Mesenchymal stem cell (in vitro differentiated cells and primary cell): Measurements from ENCODE around the gene CAMK1G.

Experiments used
- DNase-seq: peaks from one replicate; pipeline ENCODE4 v3.0.0-alpha.2; 2013
- H2AFZ ChIP-seq: one replicate; pipeline ENCODE4 v1.6.1; 2013; ENCODE audit warnings: low read depth, mild to moderate bottlenecking, control low read depth, inconsistent platforms, low read length, moderate library complexity
- H2AK5ac ChIP-seq: 2 replicates; pipeline ENCODE4 v1.6.1; 2013; ENCODE audit warnings: low read length, moderate library complexity, mild to moderate bottlenecking, inconsistent platforms; ENCODE audit not compliant: severe bottlenecking
- H2BK120ac ChIP-seq: one replicate; pipeline ENCODE4 v1.6.1; 2013; ENCODE audit warnings: low read depth, mild to moderate bottlenecking, inconsistent platforms, low read length, moderate library complexity
- H2BK12ac ChIP-seq, 2 experiments: one replicate each; pipeline ENCODE4 v1.6.1; 2013; ENCODE audit warnings: inconsistent platforms in 2 of 2, low read length in 2 of 2, mild to moderate bottlenecking in 2 of 2, moderate library complexity in 2 of 2, control low read depth in 1 of 2
- H2BK15ac ChIP-seq: one replicate; pipeline ENCODE4 v1.6.1; 2013; ENCODE audit warnings: mild to moderate bottlenecking, low read depth, inconsistent platforms; ENCODE audit not compliant: poor library complexity, severe bottlenecking
- H2BK5ac ChIP-seq: 2 replicates; pipeline ENCODE4 v1.6.1; 2013; ENCODE audit warnings: low read depth, mild to moderate bottlenecking, low read length, control low read depth, inconsistent platforms; ENCODE audit not compliant: poor library complexity, severe bottlenecking
- H3K14ac ChIP-seq, 2 experiments: one replicate each; pipeline ENCODE4 v1.6.1; 2013; ENCODE audit warnings: inconsistent platforms in 2 of 2, low read length in 2 of 2, control low read depth in 1 of 2, mild to moderate bottlenecking in 1 of 2, moderate library complexity in 1 of 2
- H3K18ac ChIP-seq, 2 experiments: one replicate each; pipeline ENCODE4 v1.6.1; 2013; ENCODE audit warnings: inconsistent platforms in 2 of 2, low read length in 2 of 2, control low read depth in 1 of 2, low read depth in 1 of 2, mild to moderate bottlenecking in 1 of 2
- H3K23ac ChIP-seq, 2 experiments: one replicate each; pipeline ENCODE4 v1.6.1; 2013; ENCODE audit warnings: inconsistent platforms in 2 of 2, low read length in 2 of 2, mild to moderate bottlenecking in 2 of 2, moderate library complexity in 2 of 2, control low read depth in 1 of 2
- H3K27ac ChIP-seq: 2 replicates; pipeline ENCODE4 v1.5.1; 2013; ENCODE audit warnings: mild to moderate bottlenecking, moderate library complexity, low read length, control low read depth, inconsistent platforms; ENCODE audit not compliant: poor library complexity, severe bottlenecking
- H3K27me3 ChIP-seq, 2 experiments: 2 replicates each; pipeline versions ENCODE4 v1.6.1 to v1.7.0; 2013; ENCODE audit warnings: low read length in 2 of 2, mild to moderate bottlenecking in 2 of 2, moderate library complexity in 2 of 2, control low read depth in 1 of 2, inconsistent platforms in 1 of 2; ENCODE audit not compliant: control insufficient read depth in 1 of 2, insufficient read depth in 1 of 2
- H3K36me3 ChIP-seq, 2 experiments: 2 replicates each; pipeline versions ENCODE4 v1.6.1 to v1.7.0; 2013; ENCODE audit warnings: low read length in 2 of 2, control low read depth in 1 of 2, inconsistent platforms in 1 of 2, low read depth in 1 of 2, mild to moderate bottlenecking in 1 of 2; ENCODE audit not compliant: insufficient read depth in 2 of 2, control insufficient read depth in 1 of 2
- H3K4ac ChIP-seq, 2 experiments: one replicate each; pipeline ENCODE4 v1.6.1; 2013; ENCODE audit warnings: inconsistent platforms in 2 of 2, low read length in 2 of 2, mild to moderate bottlenecking in 2 of 2, moderate library complexity in 2 of 2, control low read depth in 1 of 2, low read depth in 1 of 2
- H3K4me1 ChIP-seq: 2 replicates; pipeline ENCODE4 v1.6.1; 2013; ENCODE audit warnings: low read depth, low read length, control low read depth; ENCODE audit not compliant: control insufficient read depth, insufficient read depth
- H3K4me2 ChIP-seq: 2 replicates; pipeline ENCODE4 v1.6.1; 2013; ENCODE audit warnings: low read length, mild to moderate bottlenecking, inconsistent platforms; ENCODE audit not compliant: poor library complexity, severe bottlenecking
- H3K4me3 ChIP-seq, 2 experiments: 2 replicates each; pipeline versions ENCODE4 v1.5.1 to v1.7.0; 2013; ENCODE audit warnings: low read length in 2 of 2, mild to moderate bottlenecking in 2 of 2, control low read depth in 1 of 2, low read depth in 1 of 2; ENCODE audit not compliant: insufficient read depth in 1 of 2
- H3K79me1 ChIP-seq: replicated peaks from 2 replicates; pipeline ENCODE4 v1.6.1; 2013; ENCODE audit warnings: mild to moderate bottlenecking, control low read depth, low read length, inconsistent platforms; ENCODE audit not compliant: poor library complexity, severe bottlenecking
- H3K9ac ChIP-seq: 2 replicates; pipeline ENCODE4 v1.7.0; 2013; ENCODE audit warnings: mild to moderate bottlenecking, low read length, moderate library complexity
- H3K9me3 ChIP-seq: 2 replicates; pipeline ENCODE4 v1.7.0; 2013; ENCODE audit warnings: mild to moderate bottlenecking, low read length; ENCODE audit not compliant: control insufficient read depth
- H4K8ac ChIP-seq: one replicate; pipeline ENCODE4 v1.6.1; 2013; ENCODE audit warnings: inconsistent platforms, mild to moderate bottlenecking, low read length, moderate library complexity
- H4K91ac ChIP-seq: one replicate; pipeline ENCODE4 v1.6.1; 2013; ENCODE audit warnings: mild to moderate bottlenecking, low read length, inconsistent platforms
- WGBS: methylation state at CpG from one replicate; pipeline ENCODE4 v1.1.7; 2013; ENCODE audit warnings: mixed read lengths; 5-methylcytosine and 5-hydroxymethylcytosine counted together

CAMK1G gene

GRCh38 chr1:209610631-209610905, 27.1 kb downstream of the CAMK1G start:
- Histone ChIP-seq H2AK5ac (no peak overlapping the region), H4K91ac (no peak overlapping the region), H4K8ac (no peak overlapping the region), H3K4ac (no peak overlapping the region), H2BK120ac (no peak overlapping the region), H3K9ac (no peak overlapping the region), H3K27ac (no peak overlapping the region), H3K4me1 (peaks cover 5% of the 10 kb centered on the region), H3K36me3 (peaks cover 4 to 11% of the 10 kb centered on the region in 2 experiments), H3K14ac (no peak overlapping the region), H3K9me3 (no peaks in the 10 kb centered on the region), H2BK12ac (no peak overlapping the region), H2BK5ac (no peak overlapping the region), H3K23ac (no peak overlapping the region), H3K18ac (no peak overlapping the region), H3K27me3 (peaks cover 0 to 19% of the 10 kb centered on the region in 2 experiments), H3K4me2 (no peak overlapping the region), H3K79me1 (no peaks in the 10 kb centered on the region), H2BK15ac (no peak overlapping the region), H3K4me3 (no peak overlapping the region), H2AFZ (no peak overlapping the region)
- 88% methylated on average over 3 of the region's 3 CpGs for WGBS
- no peak for DNase-seq

DNA sequence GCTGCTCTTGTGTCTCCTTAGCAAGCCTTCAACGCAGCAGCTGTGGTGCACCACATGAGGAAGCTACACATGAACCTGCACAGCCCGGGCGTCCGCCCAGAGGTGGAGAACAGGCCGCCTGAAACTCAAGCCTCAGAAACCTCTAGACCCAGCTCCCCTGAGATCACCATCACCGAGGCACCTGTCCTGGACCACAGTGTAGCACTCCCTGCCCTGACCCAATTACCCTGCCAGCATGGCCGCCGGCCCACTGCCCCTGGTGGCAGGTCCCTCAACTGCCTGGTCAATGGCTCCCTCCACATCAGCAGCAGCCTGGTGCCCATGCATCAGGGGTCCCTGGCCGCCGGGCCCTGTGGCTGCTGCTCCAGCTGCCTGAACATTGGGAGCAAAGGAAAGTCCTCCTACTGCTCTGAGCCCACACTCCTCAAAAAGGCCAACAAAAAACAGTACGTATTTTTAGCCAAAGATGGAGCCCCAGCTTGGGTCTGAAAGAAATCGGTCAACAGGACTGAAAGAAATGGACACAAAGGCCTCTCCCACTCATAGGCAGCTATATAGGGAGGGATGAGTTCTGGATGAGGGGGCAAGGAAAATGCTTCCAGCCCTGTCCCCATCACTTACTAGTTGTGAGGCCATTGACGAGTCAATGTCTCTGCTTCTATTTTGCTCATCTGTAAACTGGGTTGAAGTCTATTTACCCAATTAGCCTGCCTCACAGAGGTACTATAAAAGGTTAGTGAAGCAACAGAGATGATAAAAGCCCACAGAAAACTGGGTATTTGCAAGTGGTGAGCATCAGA, 28.5 kb downstream of the CAMK1G start:
- no peak overlapping the region for H4K91ac ChIP-seq
- H2BK12ac ChIP-seq = no peak overlapping the region
- H2AK5ac ChIP-seq = no peak overlapping the region
- no peak overlapping the region for H2BK5ac ChIP-seq
- no peaks in the 10 kb centered on the region for H3K79me1 ChIP-seq
- peaks cover 0 to 9% of the 10 kb centered on the region in 2 experiments for H3K27me3 ChIP-seq
- no peak for DNase-seq
- H2BK15ac ChIP-seq = no peak overlapping the region
- H3K9me3 ChIP-seq = no peaks in the 10 kb centered on the region
- no peak overlapping the region for H3K4me2 ChIP-seq
- no peak overlapping the region for H4K8ac ChIP-seq
- H2AFZ ChIP-seq = no peak overlapping the region
- no peak overlapping the region for H3K23ac ChIP-seq
- H3K27ac ChIP-seq = no peak overlapping the region
- H3K4me1 ChIP-seq = peaks cover 5% of the 10 kb centered on the region
- no peak overlapping the region for H3K4me3 ChIP-seq
- peaks cover 4 to 15% of the 10 kb centered on the region in 2 experiments for H3K36me3 ChIP-seq
- 93% methylated on average over 11 of the region's 13 CpGs for WGBS
- H2BK120ac ChIP-seq = no peak overlapping the region
- H3K4ac ChIP-seq = no peak overlapping the region
- no peak overlapping the region for H3K18ac ChIP-seq
- no peak overlapping the region for H3K14ac ChIP-seq
- no peak overlapping the region for H3K9ac ChIP-seq

DNA sequence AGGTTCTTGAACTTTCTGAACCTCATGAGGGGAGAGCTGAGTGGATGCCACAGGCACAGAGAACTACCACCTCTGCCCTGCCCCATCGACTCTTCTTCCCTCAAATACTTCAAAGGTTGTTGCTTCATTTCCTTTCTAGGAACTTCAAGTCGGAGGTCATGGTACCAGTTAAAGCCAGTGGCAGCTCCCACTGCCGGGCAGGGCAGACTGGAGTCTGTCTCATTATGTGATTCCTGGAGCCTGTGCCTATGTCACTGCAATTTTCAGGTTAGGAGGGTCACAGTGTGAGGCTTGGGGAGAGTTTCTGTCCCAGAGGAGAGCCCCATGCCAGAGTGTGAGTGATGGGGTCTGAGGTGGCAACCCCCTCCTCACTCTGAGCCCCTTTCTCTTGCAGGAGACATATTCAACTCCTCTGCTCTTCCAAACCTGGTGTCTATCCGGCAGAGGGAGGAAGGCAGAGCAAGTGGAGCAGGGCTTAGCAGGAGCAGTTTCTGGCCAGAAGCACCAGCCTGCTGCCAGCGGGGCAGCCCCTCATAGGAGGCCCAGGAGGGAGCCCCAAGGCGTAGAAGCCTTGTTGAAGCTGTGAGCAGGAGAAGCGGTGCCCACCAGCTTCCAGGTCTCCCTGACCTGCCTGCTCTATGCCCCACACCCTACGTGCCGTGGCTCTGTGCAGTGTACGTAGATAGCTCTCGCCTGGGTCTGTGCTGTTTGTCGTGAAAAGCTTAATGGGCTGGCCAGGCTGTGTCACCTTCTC, 29.3 kb downstream of the CAMK1G start:
- Histone ChIP-seq H2BK12ac (peak overlapping the region in 1 of 2 experiments; percentile 15), H3K9ac (no peak overlapping the region), H3K4me2 (no peak overlapping the region), H3K36me3 (peaks cover 8 to 20% of the 10 kb centered on the region in 2 experiments), H4K91ac (no peak overlapping the region), H3K4me3 (no peak overlapping the region), H2BK15ac (no peak overlapping the region), H3K27me3 (peaks cover 0 to 9% of the 10 kb centered on the region in 2 experiments), H3K14ac (no peak overlapping the region), H3K4me1 (no peaks in the 10 kb centered on the region), H3K4ac (no peak overlapping the region), H3K9me3 (no peaks in the 10 kb centered on the region), H2BK5ac (no peak overlapping the region), H3K18ac (no peak overlapping the region), H3K79me1 (no peaks in the 10 kb centered on the region), H2AK5ac (no peak overlapping the region), H3K27ac (no peak overlapping the region), H4K8ac (no peak overlapping the region), H2BK120ac (no peak overlapping the region), H3K23ac (no peak overlapping the region), H2AFZ (no peak overlapping the region)
- DNase-seq = no peak
- 90% methylated on average over 12 of the region's 12 CpGs for WGBS

DNA sequence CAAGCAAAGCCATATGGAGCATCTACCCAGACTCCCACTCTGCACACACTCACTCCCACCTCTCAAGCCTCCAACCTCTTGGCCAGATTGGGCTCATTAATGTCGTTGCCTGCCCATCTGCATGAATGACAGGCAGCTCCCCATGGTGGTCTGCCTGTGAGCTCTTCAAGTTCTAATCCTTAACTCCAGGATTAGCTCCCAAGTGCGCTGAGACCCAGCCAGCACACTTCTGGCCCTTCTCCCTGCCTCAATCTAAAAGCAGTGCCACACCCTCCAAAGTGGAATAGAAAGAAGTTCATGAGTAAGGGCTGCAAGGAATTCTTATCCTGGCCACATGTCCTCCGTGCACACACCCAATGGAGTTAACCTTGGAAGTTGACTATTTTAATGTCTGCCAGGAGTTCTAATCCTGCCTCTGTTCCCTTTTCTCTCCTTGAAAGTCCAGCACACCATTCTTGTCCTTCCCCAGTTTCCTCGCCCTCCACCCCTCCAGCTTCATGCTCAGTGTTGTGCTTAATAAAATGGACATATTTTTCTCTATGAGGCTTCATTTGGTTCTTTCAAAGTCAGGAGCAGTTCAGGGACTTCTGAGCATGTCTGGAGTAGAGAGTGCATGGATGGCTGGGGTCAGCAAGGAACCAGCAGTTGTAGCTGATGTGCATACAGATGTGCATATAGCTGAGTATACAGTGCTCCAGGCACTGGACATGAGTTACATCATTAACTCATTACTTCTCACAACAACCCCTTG, 30.1 kb downstream of the CAMK1G start:
- no peak overlapping the region for H3K4me3 ChIP-seq
- no peaks in the 10 kb centered on the region for H3K4me1 ChIP-seq
- H3K18ac ChIP-seq = no peak overlapping the region
- no peak overlapping the region for H3K27ac ChIP-seq
- no peak for DNase-seq
- H3K9me3 ChIP-seq = no peaks in the 10 kb centered on the region
- no peak overlapping the region for H4K91ac ChIP-seq
- H3K27me3 ChIP-seq = peaks cover 0 to 9% of the 10 kb centered on the region in 2 experiments
- H3K9ac ChIP-seq = no peak overlapping the region
- H2BK5ac ChIP-seq = no peak overlapping the region
- H2BK12ac ChIP-seq = peak overlapping the region in 1 of 2 experiments; percentile 15
- no peak overlapping the region for H4K8ac ChIP-seq
- H2BK15ac ChIP-seq = no peak overlapping the region
- no peak overlapping the region for H3K4me2 ChIP-seq
- no peaks in the 10 kb centered on the region for H3K79me1 ChIP-seq
- H3K14ac ChIP-seq = no peak overlapping the region
- no peak overlapping the region for H2AK5ac ChIP-seq
- no peak overlapping the region for H3K23ac ChIP-seq
- H3K4ac ChIP-seq = no peak overlapping the region
- WGBS = 86% methylated on average over 3 of the region's 4 CpGs
- no peak overlapping the region for H2AFZ ChIP-seq
- H2BK120ac ChIP-seq = no peak overlapping the region
- H3K36me3 ChIP-seq = peaks cover 8 to 20% of the 10 kb centered on the region in 2 experiments
